ENCODE data around the gene PLEKHG4B.
"Not testable (repeated sequence)": the region's sequence is repeated elsewhere in the genome, so short reads cannot be mapped to it uniquely, and the experiment has no call there.

The PLEKHG4B gene

GRCh38 chr5:204462-204861, 112.5 kb downstream of the PLEKHG4B start:
- DNase-seq (ENCODE audit: low spot score), result no peak

- no peak for DNase-seq (ENCODE audit: low spot score)
Measured at GRCh38 chr5:204966-205670, 113.2 kb downstream of the PLEKHG4B start.

- DNase-seq (ENCODE audit: low spot score), result no peak
Measured at GRCh38 chr5:206406-206805, 114.4 kb downstream of the PLEKHG4B start.

- DNase-seq (ENCODE audit: low spot score), result no peak
Measured at GRCh38 chr5:206927-207536, 115.1 kb downstream of the PLEKHG4B start.

DNA sequence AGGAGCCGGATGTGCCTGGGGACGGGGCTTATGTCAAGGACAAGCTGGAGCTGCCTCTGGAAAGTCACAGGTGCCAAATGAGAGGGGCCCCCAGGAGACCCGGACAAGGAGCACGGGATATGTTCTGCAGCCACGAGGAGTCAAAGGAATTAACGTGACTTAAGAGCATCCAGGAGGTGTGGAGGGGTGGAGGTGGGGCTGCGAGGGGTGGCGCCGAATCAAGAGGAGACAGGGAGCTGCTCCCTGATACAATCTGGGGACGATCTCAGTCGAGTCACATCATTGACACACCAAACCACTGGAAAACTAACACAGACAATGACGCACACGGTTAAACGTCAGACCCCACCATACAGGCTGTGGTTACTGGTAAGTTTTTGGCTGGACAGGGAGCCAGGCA, 115.6 kb downstream of the PLEKHG4B start:
- no peak for DNase-seq (ENCODE audit: low spot score)

DNA sequence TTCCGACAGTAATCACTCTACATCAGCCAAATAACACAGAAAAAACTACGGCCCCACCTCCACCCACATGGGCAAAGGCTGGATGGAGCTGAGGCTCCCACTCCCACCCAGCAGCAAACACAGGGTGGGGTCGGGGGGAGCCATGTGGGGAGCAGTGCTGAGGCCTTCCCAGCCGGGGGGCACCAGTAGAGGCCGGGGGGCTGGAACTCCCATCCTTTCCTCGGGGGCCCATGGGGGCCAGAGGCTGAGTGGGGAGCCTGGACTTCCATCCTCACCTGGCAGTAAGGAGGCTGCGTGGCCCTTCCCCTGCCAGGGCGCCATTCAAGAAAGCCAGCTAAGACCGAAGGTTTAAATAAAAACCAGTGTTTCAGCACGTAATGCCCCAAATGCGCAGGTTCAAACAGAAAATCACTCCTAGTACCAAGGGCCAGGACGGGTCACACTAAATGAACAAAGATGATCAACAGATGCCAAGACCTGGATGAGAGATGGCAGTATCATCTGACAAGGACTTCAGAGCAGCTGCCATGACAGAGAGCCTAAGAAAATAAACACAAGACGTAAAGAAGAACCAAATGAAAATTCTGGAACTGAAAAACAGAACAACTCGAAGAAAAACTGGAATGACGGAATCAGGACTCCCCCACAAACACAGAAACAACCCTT, 116.6 kb downstream of the PLEKHG4B start:
- no peak for DNase-seq (ENCODE audit: low spot score)

GRCh38 chr5:213803-214395, 121.9 kb downstream of the PLEKHG4B start:
- DNase-seq (ENCODE audit: low spot score), result no peak

GRCh38 chr5:215256-215655, 123.3 kb downstream of the PLEKHG4B start:
- not testable (repeated sequence) for DNase-seq (ENCODE audit: low spot score)

GRCh38 chr5:216076-216475, 124.1 kb downstream of the PLEKHG4B start:
- not testable (repeated sequence) for DNase-seq (ENCODE audit: low spot score)

- DNase-seq (ENCODE audit: low spot score), result peak; percentile 97
Measured at GRCh38 chr5:217494-218456, 125.8 kb downstream of the PLEKHG4B start, which contains the start of the genes CCDC127 and SDHA. Gene CCDC127 (minus strand): TSS chr5:218153. CDS start chr5:216849, 1,304 bp downstream. Gene SDHA (plus strand): TSS chr5:218320. CDS start chr5:218356, 36 bp downstream.

DNA sequence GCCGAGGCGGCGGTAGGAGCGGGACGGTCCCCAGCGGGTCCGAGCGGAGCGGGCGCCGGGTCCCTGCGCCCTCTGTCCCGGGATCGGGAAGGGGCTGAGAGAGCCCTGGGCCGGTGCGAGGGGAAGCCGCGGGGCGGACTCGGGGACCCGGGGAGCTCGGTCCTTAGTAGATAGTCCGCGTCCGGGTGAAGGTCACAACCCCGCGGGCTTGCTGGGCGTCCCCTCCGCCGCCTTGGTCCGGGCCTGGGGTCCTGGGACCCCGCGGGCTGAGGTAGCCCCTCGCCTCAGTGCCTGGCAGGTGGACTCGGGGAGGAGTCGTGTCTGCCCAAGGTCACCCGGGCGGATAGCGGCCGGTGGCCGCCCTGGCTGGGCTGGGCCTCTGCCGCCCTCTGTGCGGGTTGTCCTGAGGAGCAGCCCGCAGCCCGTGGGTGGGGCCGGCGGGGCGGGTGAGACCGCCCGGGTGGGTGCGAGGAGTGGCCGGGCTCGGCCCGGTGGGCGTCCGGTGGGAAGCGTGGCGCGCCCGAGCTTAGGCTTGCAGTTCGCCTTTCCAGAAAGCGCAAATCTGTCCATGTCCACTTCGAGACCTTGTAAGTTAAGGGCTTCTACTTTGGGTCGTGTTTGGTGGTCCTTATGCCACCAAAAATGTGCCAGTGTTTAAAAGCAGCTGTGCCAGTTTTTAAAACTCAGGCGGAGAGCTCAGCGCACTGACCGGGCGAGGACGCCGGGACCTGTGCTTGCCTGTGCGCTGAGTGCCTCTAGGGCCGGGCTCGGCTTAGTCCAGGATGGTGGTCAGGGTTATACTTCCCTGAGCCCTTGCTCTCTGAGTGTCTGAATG, 126.7 kb downstream of the PLEKHG4B start:
- no peak for DNase-seq (ENCODE audit: low spot score)

DNA sequence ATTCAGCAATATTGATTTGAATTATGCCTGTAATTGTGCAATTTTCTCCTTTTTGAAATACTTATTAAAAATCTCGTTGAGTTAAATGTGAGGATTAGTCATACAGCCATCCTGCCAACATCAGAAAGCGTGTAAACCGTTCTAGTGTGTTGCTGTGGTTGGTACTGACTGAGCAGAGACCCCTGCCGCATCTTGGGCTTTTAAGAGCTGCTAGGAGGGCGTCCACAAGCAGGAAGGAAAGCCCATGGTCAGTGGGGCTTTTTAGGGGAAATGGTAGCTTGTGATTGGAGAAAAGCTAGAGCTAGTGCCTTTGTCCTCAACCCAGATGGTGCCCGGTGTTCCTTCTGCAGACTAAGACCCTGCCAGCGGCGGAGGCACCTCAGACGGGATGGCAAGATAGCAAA, 127.5 kb downstream of the PLEKHG4B start:
- peak; percentile 39 for DNase-seq (ENCODE audit: low spot score)

- DNase-seq (ENCODE audit: low spot score), result peak; percentile 47
Measured at GRCh38 chr5:219991-220390, 128.0 kb downstream of the PLEKHG4B start.

DNA sequence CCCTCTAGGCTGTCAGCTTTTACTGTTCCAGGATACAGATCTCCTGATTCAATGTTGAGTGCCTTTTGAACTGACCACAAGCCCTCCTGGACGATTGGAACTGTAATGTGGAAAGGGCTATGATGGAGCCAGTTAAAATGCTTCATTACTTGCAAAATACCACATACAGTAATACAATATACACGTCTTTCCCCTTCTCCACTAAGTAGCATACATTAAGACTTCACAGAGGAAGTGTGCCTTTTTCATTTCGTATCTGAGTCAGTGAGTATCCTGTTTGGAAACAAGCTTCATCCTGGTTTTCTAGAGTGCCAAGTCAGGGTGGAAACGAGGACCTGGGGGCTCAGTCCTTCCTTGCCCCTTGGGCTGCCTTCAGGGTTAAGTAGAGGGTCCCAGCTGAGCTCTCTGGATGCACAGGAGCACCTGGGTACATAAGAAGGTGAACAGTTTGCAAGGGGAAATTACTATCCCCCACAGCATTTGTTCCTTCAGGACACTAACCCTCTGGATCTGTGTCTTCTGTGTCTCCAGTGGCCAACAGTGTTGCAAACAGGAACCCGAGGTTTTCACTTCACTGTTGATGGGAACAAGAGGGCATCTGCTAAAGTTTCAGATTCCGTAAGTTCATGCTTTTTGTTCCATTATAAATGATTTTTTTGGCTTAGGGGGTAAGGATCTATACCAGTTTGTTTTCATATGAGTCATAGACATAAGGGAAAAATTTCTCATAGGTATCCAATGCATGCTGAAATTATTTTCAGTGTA, 131.2 kb downstream of the PLEKHG4B start:
- DNase-seq (ENCODE audit: low spot score), result not testable (repeated sequence)

DNA sequence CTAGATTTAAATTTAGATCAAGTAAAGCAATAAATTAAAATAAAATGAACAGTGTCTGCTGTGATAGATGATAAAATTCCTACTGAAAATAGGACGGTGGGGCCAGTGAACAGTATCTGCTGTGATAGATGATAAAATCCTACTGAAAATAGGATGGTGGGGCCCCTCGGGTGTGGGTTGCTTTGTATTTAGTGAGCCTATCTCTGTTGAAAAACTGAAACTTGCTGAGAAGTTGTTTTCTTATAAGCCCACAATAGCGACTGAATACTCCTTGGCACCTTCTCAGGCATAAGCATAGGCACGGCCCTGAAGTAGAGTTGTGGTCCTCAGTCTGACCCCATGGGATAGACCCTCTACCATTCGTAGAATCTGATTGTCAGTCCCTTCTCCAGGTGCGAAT, 131.8 kb downstream of the PLEKHG4B start:
- DNase-seq (ENCODE audit: low spot score), result no peak

DNA sequence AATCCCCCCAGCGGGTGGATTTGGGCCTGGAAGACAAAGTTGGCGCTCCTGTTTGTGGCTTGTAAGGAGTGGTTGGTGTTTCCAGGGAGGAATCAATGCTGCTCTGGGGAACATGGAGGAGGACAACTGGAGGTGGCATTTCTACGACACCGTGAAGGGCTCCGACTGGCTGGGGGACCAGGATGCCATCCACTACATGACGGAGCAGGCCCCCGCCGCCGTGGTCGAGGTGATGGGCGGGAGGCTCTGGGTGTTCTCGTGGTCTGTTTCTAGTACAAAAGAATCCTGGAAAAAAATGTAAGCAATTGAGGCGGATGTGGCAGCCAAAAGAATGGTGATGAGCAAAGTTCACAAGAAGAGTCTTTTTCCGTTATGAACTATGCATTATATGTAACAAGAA, 133.4 kb downstream of the PLEKHG4B start:
- DNase-seq (ENCODE audit: low spot score), result no peak

GRCh38 chr5:227375-227774, 135.4 kb downstream of the PLEKHG4B start:
- not testable (repeated sequence) for DNase-seq (ENCODE audit: low spot score)

DNA sequence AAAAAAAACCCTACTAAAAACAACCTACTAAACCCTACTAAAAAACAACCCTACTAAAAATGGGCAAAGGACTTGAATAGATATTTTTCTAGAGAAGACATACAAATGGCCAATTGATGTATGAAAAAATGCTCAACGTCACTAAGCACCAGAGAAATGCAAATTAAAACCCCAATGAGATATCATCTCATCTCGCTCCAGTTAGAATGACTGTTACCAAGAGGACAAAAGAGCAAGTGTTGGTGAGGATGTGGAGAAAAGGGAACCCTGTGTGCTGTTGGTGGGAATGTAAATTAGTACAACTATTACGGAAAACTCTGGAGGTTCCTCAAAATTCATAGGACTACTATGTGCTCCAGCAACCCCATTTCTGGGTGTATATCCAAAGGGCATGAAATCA, 136.9 kb downstream of the PLEKHG4B start:
- DNase-seq (ENCODE audit: low spot score), result no peak

- no peak for DNase-seq (ENCODE audit: low spot score)
Measured at GRCh38 chr5:230711-231110, 138.7 kb downstream of the PLEKHG4B start.

- DNase-seq (ENCODE audit: low spot score), result no peak
Measured at GRCh38 chr5:231661-232060, 139.7 kb downstream of the PLEKHG4B start.
